GM19438 (cell line): Measurements from ENCODE around the gene RECK.

Experiments
- ATAC-seq: cut with Tn5 transposase; IDR thresholded peaks from one replicate; pipeline ENCODE4 v1.9.1; 2021; ENCODE audit warnings: low read depth; ENCODE audit not compliant: unreplicated experiment

Gene RECK

DNA sequence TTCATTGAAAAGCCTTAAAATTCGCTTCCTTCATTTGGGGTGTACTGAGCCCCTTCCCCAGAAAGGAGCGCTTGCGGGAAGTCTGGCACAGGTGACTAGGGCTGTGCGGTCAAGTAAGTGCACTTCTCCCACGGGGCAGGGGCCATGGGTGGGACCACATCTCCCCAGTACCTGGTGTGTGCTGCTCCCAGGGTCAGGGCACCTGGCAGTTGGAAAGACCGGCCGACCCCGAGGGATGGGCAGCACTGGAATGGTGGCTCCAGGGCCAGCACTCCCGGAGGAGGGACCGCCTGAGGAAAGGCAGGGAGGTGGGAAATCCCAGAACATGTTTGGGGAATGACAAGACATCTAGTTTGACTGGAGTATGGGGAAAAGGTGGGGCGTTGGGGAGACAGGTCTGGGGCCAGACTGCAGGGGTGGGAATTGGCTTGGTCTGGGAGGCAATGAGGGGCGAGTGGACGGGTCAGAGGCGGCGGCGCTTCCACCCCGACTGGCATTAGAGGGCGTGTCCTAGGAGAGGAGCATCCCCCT lies 99.1 kb downstream of the RECK start:
- ATAC-seq: no peak

DNA sequence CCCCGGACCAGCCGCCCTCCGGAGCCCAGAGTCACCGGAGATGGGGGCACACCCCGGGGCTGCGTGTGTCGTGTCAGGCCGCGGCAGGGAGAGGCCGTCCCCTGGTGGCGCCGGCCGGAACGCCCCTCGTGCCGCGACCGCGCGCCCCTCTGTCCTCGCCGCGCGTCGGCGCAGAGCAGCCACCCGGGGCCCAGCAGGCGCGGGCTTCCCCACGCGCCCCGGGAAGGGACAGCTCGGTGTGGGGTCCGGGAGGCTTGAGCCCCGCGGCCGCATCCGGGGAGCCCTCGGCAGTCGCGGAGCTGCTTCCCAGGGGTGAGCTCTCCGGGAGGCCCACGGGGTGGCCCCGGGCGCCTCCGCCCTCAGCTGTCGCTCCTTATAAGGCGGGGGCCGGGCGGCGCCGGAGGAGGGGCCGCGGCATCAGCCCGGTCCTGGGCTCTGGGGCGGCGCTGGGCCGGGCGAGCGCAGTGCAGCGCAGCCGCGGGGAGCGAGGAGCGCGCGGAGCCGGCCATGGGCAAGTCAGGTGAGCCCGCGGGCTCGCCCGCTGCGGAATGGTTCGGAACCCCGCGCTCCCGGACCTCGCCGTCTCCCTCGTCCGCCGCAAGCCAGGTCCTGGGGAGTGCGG lies 99.7 kb downstream of the RECK start, which contains the start of gene GLIPR2:
TSS of gene GLIPR2 (plus strand) at position 462 of the 622 bp plus-strand sequence. CDS start at position 508, 46 bp downstream.
- peak; percentile 94 for ATAC-seq

DNA sequence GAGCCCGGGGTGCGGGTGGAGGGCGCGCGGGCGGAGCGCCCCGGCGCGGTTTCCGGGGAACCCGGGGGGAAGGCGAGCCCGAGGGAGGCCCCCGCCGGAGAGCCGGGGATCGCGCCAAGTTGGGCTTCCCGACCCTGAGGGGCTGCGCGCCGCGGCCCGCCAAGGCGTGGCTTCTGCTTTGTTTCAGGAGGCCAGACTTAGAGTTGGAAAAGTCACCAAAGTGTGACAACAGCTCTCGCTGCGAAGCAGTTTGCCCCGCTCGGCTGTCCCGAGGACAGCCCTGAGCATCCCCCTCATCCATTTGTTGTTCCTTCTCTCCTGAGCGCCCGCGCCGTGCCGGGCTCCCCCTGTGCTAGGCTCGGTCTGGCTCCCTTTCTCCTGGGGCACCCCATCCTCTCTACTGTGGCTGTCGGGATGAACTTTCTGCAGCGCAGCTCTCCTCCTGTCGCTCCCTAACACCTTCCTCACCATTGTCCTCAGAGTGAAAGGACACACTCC lies 100.2 kb downstream of the RECK start:
- peak; percentile 46 for ATAC-seq

GRCh38 chr9:36137392-36138004 lies 100.8 kb downstream of the RECK start:
- ATAC-seq: no peak

DNA sequence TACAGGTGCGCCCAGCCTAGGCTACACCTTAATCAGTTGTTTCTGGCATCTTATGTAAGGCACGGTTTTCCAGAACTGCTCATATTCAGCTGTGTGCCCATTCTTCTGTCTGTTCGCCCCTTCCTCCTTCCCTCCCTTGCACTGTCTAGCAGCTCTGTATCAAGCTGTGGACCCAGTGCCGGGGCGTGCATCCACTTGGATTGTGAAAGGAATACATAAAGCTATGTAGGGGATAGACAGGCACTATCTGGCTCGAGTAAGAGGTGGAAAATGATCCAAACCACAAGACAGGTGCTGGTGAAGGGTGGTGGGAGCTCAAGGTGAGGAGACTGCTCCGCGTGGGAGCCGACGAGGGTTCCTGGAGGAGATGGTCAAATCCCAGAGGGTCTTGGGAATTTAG lies 101.8 kb downstream of the RECK start:
- no peak for ATAC-seq

GRCh38 chr9:36138901-36139300 lies 102.2 kb downstream of the RECK start:
- no peak for ATAC-seq

DNA sequence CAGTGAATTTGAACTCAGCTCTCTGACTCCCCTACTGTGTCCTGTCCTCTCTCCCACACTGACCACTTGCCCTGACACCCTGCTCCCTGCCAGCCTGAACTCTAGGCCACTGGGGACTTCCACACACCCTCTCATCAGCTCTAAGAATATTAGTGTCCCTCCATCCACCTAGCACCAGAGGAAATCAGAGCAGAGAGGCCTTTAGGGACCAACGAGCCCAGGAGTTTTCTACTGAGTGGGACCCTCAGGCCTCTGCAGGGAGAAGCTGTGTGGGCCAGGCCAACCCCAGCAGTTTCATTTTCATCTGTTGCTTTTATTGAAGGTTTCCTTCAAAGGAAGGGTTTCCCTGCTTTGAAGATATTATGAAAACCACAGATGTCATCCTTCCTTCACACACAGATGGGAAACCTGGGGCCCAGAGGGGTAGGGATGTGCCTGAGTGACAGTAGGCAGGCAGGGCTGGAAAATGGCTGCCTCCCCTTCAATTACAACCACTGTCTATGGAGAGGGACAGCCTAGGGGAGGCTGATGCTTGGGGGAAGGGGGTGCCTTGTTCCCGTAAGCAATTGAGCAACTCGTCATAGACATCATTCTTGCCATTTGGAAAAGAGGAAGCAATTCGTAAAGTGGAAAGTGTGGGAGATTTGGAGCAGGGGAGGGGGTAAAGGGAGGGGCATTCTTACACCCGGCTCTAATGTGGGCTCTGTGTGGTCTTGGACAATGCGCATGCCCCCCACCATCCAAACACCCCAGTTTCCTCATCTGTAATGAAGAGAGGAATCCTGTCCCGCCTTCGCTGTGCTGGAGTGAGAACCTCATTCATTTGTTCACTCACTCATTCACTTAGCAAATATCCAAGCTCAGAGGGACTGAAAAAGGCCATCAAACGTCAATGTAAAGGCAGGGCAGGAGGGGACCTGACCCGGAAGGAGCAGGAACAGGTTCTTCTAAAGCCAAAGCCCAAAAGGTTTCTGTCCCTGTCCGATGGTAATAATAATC lies 103.7 kb downstream of the RECK start:
- ATAC-seq: no peak

DNA sequence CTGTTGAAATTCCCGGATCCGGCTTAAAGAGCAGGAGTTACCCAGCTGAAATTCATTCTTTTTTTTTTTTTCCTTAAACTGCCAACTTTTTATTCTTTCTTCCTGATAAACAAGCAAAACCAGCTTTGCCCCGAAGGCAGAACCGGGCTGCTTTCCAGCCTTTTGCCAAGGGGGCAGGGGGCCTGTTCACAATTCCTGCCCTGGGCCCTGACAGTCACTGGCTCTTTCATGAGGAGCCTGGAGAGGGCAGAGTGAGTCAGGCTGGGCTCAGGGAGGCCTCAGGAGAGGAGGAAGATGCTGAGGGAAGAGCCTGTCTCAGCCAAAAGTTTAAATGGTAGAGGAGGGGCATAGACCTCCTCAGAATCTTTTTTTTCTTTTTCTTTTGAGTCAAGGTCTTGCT lies 104.6 kb downstream of the RECK start:
- no peak for ATAC-seq

GRCh38 chr9:36141761-36142160 lies 105.0 kb downstream of the RECK start:
- no peak for ATAC-seq

DNA sequence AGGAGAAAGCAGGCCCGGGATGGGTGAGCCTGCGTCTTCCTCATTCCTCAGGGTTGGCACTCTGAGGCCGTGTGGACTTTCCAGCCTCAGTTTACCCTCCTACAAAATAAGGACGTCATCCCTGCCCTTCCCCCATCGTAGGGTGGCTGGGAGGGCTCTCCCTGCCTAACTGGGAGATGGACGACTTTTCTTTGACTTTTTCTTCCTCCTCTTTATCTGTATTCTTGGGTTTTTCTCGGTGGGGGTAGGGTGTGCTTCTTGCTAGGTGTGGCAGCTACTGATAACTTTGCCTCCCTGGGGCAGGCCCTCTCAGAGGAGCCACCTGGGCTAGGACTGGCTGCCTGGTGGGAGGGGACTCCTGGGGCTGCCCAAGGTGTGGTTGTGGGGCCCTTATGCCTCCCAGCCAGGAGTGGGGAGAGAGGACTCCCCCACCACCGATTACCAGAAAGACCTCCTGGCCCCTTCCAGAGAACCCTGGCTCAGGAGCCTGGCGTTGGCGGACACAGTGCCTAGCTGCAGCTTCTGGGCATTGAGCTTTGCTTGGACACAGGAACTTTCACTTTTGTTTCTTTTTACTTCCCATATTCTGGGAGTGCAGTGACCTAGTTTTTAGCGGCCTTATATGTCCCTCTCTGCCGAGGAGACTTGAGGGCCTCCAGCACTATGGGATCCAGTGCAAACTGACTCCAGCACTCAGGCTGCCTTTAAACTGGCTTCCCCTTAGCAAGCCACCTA lies 106.0 kb downstream of the RECK start:
- ATAC-seq: no peak

- ATAC-seq: no peak
Observed at GRCh38 chr9:36143245-36143641, 106.5 kb downstream of the RECK start.

- no peak for ATAC-seq
Observed at GRCh38 chr9:36144309-36145232, 107.9 kb downstream of the RECK start.

- no peak for ATAC-seq
Observed at GRCh38 chr9:36145970-36146369, 109.3 kb downstream of the RECK start.

DNA sequence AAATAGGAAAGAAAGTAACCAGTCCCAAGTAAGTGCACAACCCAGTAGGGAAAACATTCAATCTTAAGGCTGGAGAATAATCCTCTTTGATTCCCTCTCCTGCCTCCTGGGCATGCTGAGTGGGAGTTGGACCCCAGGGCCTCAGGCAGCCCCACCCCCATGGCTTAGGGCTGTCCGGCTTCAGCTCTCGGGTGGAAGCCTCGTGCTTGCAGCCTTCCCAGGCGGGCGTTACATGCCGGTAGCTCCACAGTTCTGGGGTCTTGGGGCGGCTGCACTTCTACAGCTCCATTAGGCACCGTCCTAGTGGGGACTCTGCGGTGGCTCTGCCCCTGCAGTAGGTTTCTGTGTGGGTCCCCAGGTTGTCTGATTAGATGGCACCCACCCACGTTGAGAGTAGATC lies 109.9 kb downstream of the RECK start:
- ATAC-seq: no peak

GRCh38 chr9:36147441-36148175 lies 110.9 kb downstream of the RECK start:
- ATAC-seq: no peak

- no peak for ATAC-seq
Observed at GRCh38 chr9:36148311-36149051, 111.8 kb downstream of the RECK start.

DNA sequence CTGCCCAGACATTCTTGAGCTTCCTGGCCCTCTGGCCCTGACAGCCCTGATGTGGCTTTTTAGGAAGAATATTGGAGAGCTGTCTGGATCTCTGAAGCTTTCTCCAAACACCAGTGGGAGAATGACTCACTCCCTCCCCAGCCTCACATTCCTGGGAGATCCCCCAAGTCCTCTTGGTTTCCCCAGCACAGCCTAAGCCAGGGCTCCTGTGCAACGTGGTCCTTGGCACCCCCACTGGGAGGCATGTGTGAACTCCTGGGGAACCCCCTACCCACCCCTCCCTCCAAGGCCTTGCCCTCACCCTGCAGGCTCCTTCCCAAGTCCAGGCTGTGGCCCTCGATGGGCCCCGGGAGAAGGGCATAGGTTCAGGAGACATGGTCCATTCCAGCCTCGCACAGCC lies 112.5 kb downstream of the RECK start:
- no peak for ATAC-seq
